Heart right ventricle (tissue), 16 donors: Measurements from ENCODE around the gene MTFR2. TPM values are rescaled to one million over a fixed set of nuclear protein-coding genes. Genes with fewer than 3 reads are reported as not detected.

Experiments
- ATAC-seq, 8 donors: fragments of 200-7000 bp; cut with Tn5 transposase; one replicate each; pipeline ENCODE4 v1.9.1; 2020; ENCODE audit warnings: mild to moderate bottlenecking in 8 of 8, moderate library complexity in 8 of 8, moderate number of reproducible peaks in 1 of 8
- DNase-seq, 2 donors: peaks; one replicate each; pipeline ENCODE4 v3.0.0-alpha.2; 2020
- H3K27ac ChIP-seq, 10 donors: fragments of 200-600 bp; sonication (generic) in 2 of 10; one replicate each; pipeline versions ENCODE4 v1.5.0 to v1.8.0; 2020 to 2022; ENCODE audit warnings: mild to moderate bottlenecking in 3 of 10
- H3K27me3 ChIP-seq, 7 donors: fragments of 200-600 bp; one replicate each; pipeline ENCODE4 v1.8.0; 2021 to 2022; ENCODE audit warnings: mild to moderate bottlenecking in 2 of 7
- H3K36me3 ChIP-seq, 9 donors: fragments of 200-600 bp; sonication (generic) in 1 of 9; one replicate each; pipeline versions ENCODE4 v1.5.0 to v1.8.0; 2020 to 2022; ENCODE audit warnings: mild to moderate bottlenecking in 2 of 9
- H3K4me1 ChIP-seq, 9 donors: fragments of 200-600 bp; sonication (generic) in 1 of 9; one replicate each; pipeline versions ENCODE4 v1.5.0 to v1.8.0; 2020 to 2022; ENCODE audit warnings: mild to moderate bottlenecking in 4 of 9
- H3K4me3 ChIP-seq, 10 donors: fragments of 200-600 bp; sonication (generic) in 2 of 10; one replicate each; pipeline versions ENCODE4 v1.5.0 to v1.8.0; 2020 to 2022; ENCODE audit warnings: mild to moderate bottlenecking in 7 of 10, moderate library complexity in 2 of 10
- H3K9me3 ChIP-seq, 11 donors: fragments of 200-600 bp in 10 of 11; sonication (generic) in 2 of 11; one replicate each; pipeline versions ENCODE4 v1.5.0 to v1.8.0; 2013 to 2022; ENCODE audit warnings: mild to moderate bottlenecking in 2 of 11, control low read depth in 1 of 11, moderate library complexity in 1 of 11
- WGBS, 2 donors: extraction: QIAGEN DNeasy Blood & Tissue Kit; methylation state at CpG; one replicate each; pipeline ENCODE4 v1.1.7; 2013; ENCODE audit warnings: inconsistent platforms in 1 of 2; 5-methylcytosine and 5-hydroxymethylcytosine counted together
- intact Hi-C, 10 donors: fragments of 100-400 bp; cut with DNase I; formaldehyde crosslinking; loops; one replicate each; pipeline versions ENCODE4 v1.11.1 to v1.14.2; 2022
- polyA plus RNA-seq, 2 donors: library from polyadenylated mRNA; stranded (reverse); fragments of 200-250 nt; gene quantifications; one replicate each; pipeline ENCODE4 v1.2.3, GENCODE V29; 2013
- total RNA-seq, 10 donors: library from RNA; stranded (reverse); fragmentation: NEBNext Ultra II Directional in 3 of 10; extraction: Animal tissue kit (Norgen Biotek cat#: 25700) in 3 of 10; gene quantifications; one replicate each; pipeline versions ENCODE4 v1.2.1 to v1.2.4, GENCODE V29; 2021 to 2023
- TF ChIP-seq, protein P1 (sequence below), 9 donors: fragments of 200-600 bp; sonication (generic) in 2 of 9; IDR thresholded peaks; one replicate each; pipeline versions ENCODE4 v1.5.0 to v1.8.0; 2021 to 2022; ENCODE audit warnings: antibody characterized with exemption in 9 of 9, mild to moderate bottlenecking in 5 of 9, moderate library complexity in 1 of 9
- donor health status: Arrhythmogenic right ventricular cardiomyopathy.
- donor health status: ischemic (EF 13 %, LVEDD 7.1; RV severe dilation, severe dysfunction).
- donor health status: healthy with polysubstance abuse.
- donor health status: DM: no; HTN: yes; CAD: no.
- donor health status: DM: no; HTN: no; CAD: no.
- donor health status: ischemic (EF 25% LVEDD 6.9; RV normal size, moderate dysfunction).
- donor health status: ischemic (EF 25% LVEDD 5.7; RV mildly dilated, moderate dysfunction).
- donor health status: healthy.
- donor health status: DM: yes; HTN: yes; CAD: no.
- donor health status: Ischemic cardiomyopathy.
- donor health status: ischemic (EF 35%, LVEDD 5.7; RV mildly dilated, moderate dysfunction).
- donor health status: nonischemic (EF 11% LVEDD 7.7; RV severe dilation, severe dysfunction).
- donor health status: DM: yes; HTN: yes; CAD: no.
- donor health status: PGD.
- donor health status: ischemic (EF 29% LVEDD 5.4; RV normal size, mild dysfunction).
- donor health status: nonischemic (EF 23%, LVEDD 6.1; RV moderate dilation, normal function).

The MTFR2 gene
- total and polyA plus RNA-seq, 12 donors: 0.20 to 0.69 (median 0.27) TPM; not detected in 6

- DNase-seq (no peak), ATAC-seq (no peak)
- Histone ChIP-seq H3K36me3 (peaks cover 0 to 29% (median 7%) of the 10 kb centered on the region in 9 donors), H3K27me3 (no peaks in the 10 kb centered on the region), H3K27ac (peak overlapping the region in 1 of 10 donors; percentile 11), H3K9me3 (no peaks in the 10 kb centered on the region), H3K4me3 (no peak overlapping the region), H3K4me1 (peaks cover 11 to 88% (median 82%) of the 10 kb centered on the region in 9 donors)
- 26 to 49% methylated on average over 2 of the region's 2 CpGs for WGBS, 2 donors
- intact Hi-C loops: loop anchor here in 3 of 10 donors (5.0 kb wide), 2 partner anchors 33 to 788 kb away; partner anchors contain the start of genes MTFR2 (in 2 of the 3) and AHI1 (in 1 of the 3)
- TF ChIP-seq, protein P1, sequence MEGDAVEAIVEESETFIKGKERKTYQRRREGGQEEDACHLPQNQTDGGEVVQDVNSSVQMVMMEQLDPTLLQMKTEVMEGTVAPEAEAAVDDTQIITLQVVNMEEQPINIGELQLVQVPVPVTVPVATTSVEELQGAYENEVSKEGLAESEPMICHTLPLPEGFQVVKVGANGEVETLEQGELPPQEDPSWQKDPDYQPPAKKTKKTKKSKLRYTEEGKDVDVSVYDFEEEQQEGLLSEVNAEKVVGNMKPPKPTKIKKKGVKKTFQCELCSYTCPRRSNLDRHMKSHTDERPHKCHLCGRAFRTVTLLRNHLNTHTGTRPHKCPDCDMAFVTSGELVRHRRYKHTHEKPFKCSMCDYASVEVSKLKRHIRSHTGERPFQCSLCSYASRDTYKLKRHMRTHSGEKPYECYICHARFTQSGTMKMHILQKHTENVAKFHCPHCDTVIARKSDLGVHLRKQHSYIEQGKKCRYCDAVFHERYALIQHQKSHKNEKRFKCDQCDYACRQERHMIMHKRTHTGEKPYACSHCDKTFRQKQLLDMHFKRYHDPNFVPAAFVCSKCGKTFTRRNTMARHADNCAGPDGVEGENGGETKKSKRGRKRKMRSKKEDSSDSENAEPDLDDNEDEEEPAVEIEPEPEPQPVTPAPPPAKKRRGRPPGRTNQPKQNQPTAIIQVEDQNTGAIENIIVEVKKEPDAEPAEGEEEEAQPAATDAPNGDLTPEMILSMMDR (IDR thresholded peaks at IDR 0.05): no peak
Measured at GRCh38 chr6:136284909-136285308, 34.8 kb upstream of the MTFR2 start.

- Histone ChIP-seq H3K9me3 (no peaks in the 10 kb centered on the region), H3K4me3 (no peak overlapping the region), H3K4me1 (peaks cover 11 to 92% (median 83%) of the 10 kb centered on the region in 9 donors), H3K36me3 (peaks cover 0 to 49% (median 7%) of the 10 kb centered on the region in 9 donors), H3K27ac (peak overlapping the region in 1 of 10 donors; percentile 4), H3K27me3 (no peaks in the 10 kb centered on the region)
- intact Hi-C loops: no loop called here
- 61 to 70% methylated on average over 4 of the region's 4 CpGs for WGBS, 2 donors
- no peak for DNase-seq
- no peak for ATAC-seq
- TF ChIP-seq, protein P1 (IDR thresholded peaks at IDR 0.05): no peak
Measured at GRCh38 chr6:136282906-136283305, 32.8 kb upstream of the MTFR2 start.

GRCh38 chr6:136280032-136280609 lies 30.0 kb upstream of the MTFR2 start:
- WGBS, 2 donors: 55 to 70% methylated on average over 3 of the region's 3 CpGs
- Histone ChIP-seq H3K27me3 (no peaks in the 10 kb centered on the region), H3K9me3 (no peaks in the 10 kb centered on the region), H3K36me3 (peaks cover 0 to 69% (median 27%) of the 10 kb centered on the region in 9 donors), H3K4me3 (no peak overlapping the region), H3K4me1 (peaks cover 11 to 75% (median 67%) of the 10 kb centered on the region in 9 donors), H3K27ac (peak overlapping the region in 1 of 10 donors; percentile 32)
- DNase-seq (no peak), ATAC-seq (peak in 5 of 8 donors; percentile 49 to 94 (median 64))
- TF ChIP-seq, protein P1 (IDR thresholded peaks at IDR 0.05): no peak
- intact Hi-C loops: no loop called here

DNA sequence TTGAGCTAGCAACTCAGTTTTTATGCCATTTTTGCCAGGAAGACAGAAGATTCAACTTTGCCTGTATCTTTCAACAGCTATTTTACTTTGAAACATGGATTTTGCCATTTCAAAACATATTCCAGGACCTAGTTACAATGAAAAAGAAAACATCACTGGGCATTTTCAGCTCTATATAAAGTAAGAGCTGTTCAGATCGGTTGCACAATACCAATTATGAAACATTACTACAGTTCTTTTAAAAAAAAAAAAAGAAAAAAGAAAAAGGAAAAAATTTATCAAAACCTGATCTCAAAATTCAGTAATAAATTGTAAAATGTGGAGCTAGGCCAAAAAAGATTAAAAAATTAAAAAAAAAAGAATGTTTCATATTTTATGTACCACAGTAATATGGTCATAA lies 24.0 kb upstream of the MTFR2 start:
- Histone ChIP-seq H3K27me3 (no peaks in the 10 kb centered on the region), H3K36me3 (peaks cover 0 to 97% (median 68%) of the 10 kb centered on the region in 9 donors), H3K4me3 (no peak overlapping the region), H3K27ac (no peak overlapping the region), H3K4me1 (peaks cover 0 to 21% (median 8%) of the 10 kb centered on the region in 9 donors), H3K9me3 (no peaks in the 10 kb centered on the region)
- intact Hi-C loops: no loop called here
- TF ChIP-seq, protein P1 (IDR thresholded peaks at IDR 0.05): no peak
- DNase-seq (no peak), ATAC-seq (no peak)
- WGBS, 2 donors: 86 to 91% methylated on average over 1 of the region's 1 CpG
